NCI-H2196 treated with DMSO at 0.1 percent for 48 hours (cell line): ENCODE data around the gene UNC119B.

Experiments
- DNase-seq: peaks from one replicate; lab custom pipeline; 2025; ENCODE audit not compliant: unreplicated experiment; lab: John Stamatoyannopoulos, UW

UNC119B gene

GRCh38 chr12:120687578-120688289 lies 22.5 kb upstream of the UNC119B start:
- DNase-seq, result no peak

- no peak for DNase-seq
Observed at GRCh38 chr12:120688527-120689071, 21.7 kb upstream of the UNC119B start.

GRCh38 chr12:120689397-120690082 lies 20.7 kb upstream of the UNC119B start:
- DNase-seq, result no peak

- no peak for DNase-seq
Observed at GRCh38 chr12:120690083-120690450, 20.2 kb upstream of the UNC119B start.

- DNase-seq, result no peak
Observed at GRCh38 chr12:120690978-120691377, 19.3 kb upstream of the UNC119B start.

GRCh38 chr12:120692524-120693033 lies 17.7 kb upstream of the UNC119B start:
- DNase-seq, result no peak

GRCh38 chr12:120693848-120694247 lies 16.4 kb upstream of the UNC119B start:
- DNase-seq, result no peak

- no peak for DNase-seq
Observed at GRCh38 chr12:120696626-120697025, 13.6 kb upstream of the UNC119B start.

GRCh38 chr12:120697344-120697743 lies 12.9 kb upstream of the UNC119B start:
- no peak for DNase-seq

- no peak for DNase-seq
Observed at GRCh38 chr12:120698665-120699064, 11.6 kb upstream of the UNC119B start.

GRCh38 chr12:120699553-120699952 lies 10.7 kb upstream of the UNC119B start:
- DNase-seq, result no peak

GRCh38 chr12:120700886-120701285 lies 9.4 kb upstream of the UNC119B start:
- no peak for DNase-seq

GRCh38 chr12:120702637-120703036 lies 7.6 kb upstream of the UNC119B start:
- DNase-seq, result no peak

GRCh38 chr12:120703311-120703942 lies 6.8 kb upstream of the UNC119B start:
- DNase-seq, result no peak

GRCh38 chr12:120705618-120706017 lies 4.6 kb upstream of the UNC119B start:
- DNase-seq, result no peak

- no peak for DNase-seq
Observed at GRCh38 chr12:120706029-120706428, 4.2 kb upstream of the UNC119B start.

- no peak for DNase-seq
Observed at GRCh38 chr12:120708651-120709050, 1.6 kb upstream of the UNC119B start.

- DNase-seq, result no peak
Observed at GRCh38 chr12:120710805-120711296, 593 bp downstream of the UNC119B start.

- no peak for DNase-seq
Observed at GRCh38 chr12:120711411-120711810, 1.2 kb downstream of the UNC119B start.

GRCh38 chr12:120712610-120713009 lies 2.4 kb downstream of the UNC119B start:
- DNase-seq, result no peak

- peak; percentile 70 for DNase-seq
Observed at GRCh38 chr12:120713861-120714482, 3.7 kb downstream of the UNC119B start.
